K562 (cell line): ENCODE data around the gene QSOX2. TPM values are rescaled to one million over a fixed set of nuclear protein-coding genes. Genes with fewer than 3 reads are reported as not detected.
A peak's percentile ranks its signal among the peaks of the same experiment; 100 is the strongest.

ENCODE experiments used
- ATAC-seq: fragments of 200-7000 bp; cut with Tn5 transposase; 3 replicates; pipeline ENCODE4 v1.9.1; 2020; ENCODE audit warnings: moderate library complexity
- BruUV-seq: library from RNA; stranded (reverse); fragments of 400-500 nt; replicated peaks from 2 replicates; lab custom pipeline; 2021; lab: Mats Ljungman, UMichigan
- CTCF ChIA-PET: fragments of 300-600 bp; formaldehyde crosslinking; extraction: SDS; loops from one replicate; lab custom pipeline; 2021; ENCODE audit warnings: low intra/inter-chr PET ratio; lab: Yijun Ruan, JAX
- POLR2A ChIA-PET: fragments of 300-600, 350-650 bp; sonication (Branson Sonifier 250); formaldehyde crosslinking; extraction: SDS; loops from one replicate; lab custom pipeline; 2021; ENCODE audit warnings: antibody characterized with exemption, inconsistent platforms; lab: Yijun Ruan, JAX
- DNase-seq, 4 experiments: peaks; one replicate each; pipeline versions ENCODE4 v3.0.0 to v3.0.0-alpha.2; 2011 to 2018; ENCODE audit warnings: low spot score in 3 of 4, mixed read lengths in 3 of 4; ENCODE audit errors: extremely low read depth in 1 of 4
- FAIRE-seq: peaks from 2 replicates; lab custom pipeline; 2011; peaks lifted over from hg19 to GRCh38; lab: Jason Lieb, UNC
- H2AFZ ChIP-seq: 2 replicates; pipeline ENCODE4 v1.6.0; 2011; ENCODE audit warnings: low read depth, low read length, control low read depth, inconsistent platforms
- H3K27ac ChIP-seq: fragments of 200-600 bp; 3 replicates; pipeline ENCODE4 v1.8.0; 2011; ENCODE audit warnings: low read depth, mild to moderate bottlenecking, control low read depth, inconsistent platforms, low read length, moderate library complexity, mixed read lengths; ENCODE audit errors: extremely low read depth
- H3K27me3 ChIP-seq, 2 experiments: fragments of 300-600 bp in 1 of 2; 2 replicates in 1 of 2; 3 replicates in 1 of 2; pipeline versions ENCODE4 v1.6.0 to v1.8.0; 2011; ENCODE audit warnings: inconsistent platforms in 2 of 2, low read length in 2 of 2, mild to moderate bottlenecking in 1 of 2, mixed read lengths in 1 of 2, moderate library complexity in 1 of 2; ENCODE audit not compliant: control insufficient read depth in 2 of 2, insufficient read depth in 2 of 2
- H3K36me3 ChIP-seq: fragments of 300-600 bp; 3 replicates; pipeline ENCODE4 v1.8.0; 2011; ENCODE audit warnings: mild to moderate bottlenecking, low read length, inconsistent platforms; ENCODE audit not compliant: control insufficient read depth, insufficient read depth
- H3K4me1 ChIP-seq, 2 experiments: fragments of 200-600 bp in 1 of 2; replicated peaks in 1 of 2; 2 replicates in 1 of 2; 3 replicates in 1 of 2; pipeline versions ENCODE4 v1.5.1 to v1.8.0; 2011; ENCODE audit warnings: inconsistent platforms in 2 of 2, low read length in 2 of 2, mild to moderate bottlenecking in 1 of 2, mixed read lengths in 1 of 2, moderate library complexity in 1 of 2; ENCODE audit not compliant: control insufficient read depth in 2 of 2, insufficient read depth in 2 of 2
- H3K4me2 ChIP-seq: 2 replicates; pipeline ENCODE4 v1.6.1; 2011; ENCODE audit warnings: low read length, control low read depth, inconsistent platforms, mixed read lengths; ENCODE audit not compliant: insufficient read depth
- H3K4me3 ChIP-seq: fragments of 200-600 bp; sonication (generic), shearing (Covaris generic); 2 replicates; pipeline ENCODE4 v1.5.1; 2016; ENCODE audit warnings: control low read depth, inconsistent platforms
- H3K79me2 ChIP-seq: fragments of 200-600 bp; 3 replicates; pipeline ENCODE4 v1.8.0; 2011; ENCODE audit warnings: low read length, inconsistent platforms; ENCODE audit not compliant: control insufficient read depth, insufficient read depth
- H3K9ac ChIP-seq, 2 experiments: 2 replicates each; pipeline versions ENCODE4 v1.6.0 to v1.6.1; 2011; ENCODE audit warnings: low read depth in 2 of 2, low read length in 2 of 2, control low read depth in 1 of 2, inconsistent platforms in 1 of 2, mild to moderate bottlenecking in 1 of 2, mixed read lengths in 1 of 2; ENCODE audit not compliant: insufficient read depth in 1 of 2
- H3K9me1 ChIP-seq: one replicate; pipeline ENCODE4 v1.6.0; 2011; ENCODE audit warnings: inconsistent platforms, mild to moderate bottlenecking, low read length, moderate library complexity; ENCODE audit not compliant: control insufficient read depth, insufficient read depth
- H3K9me3 ChIP-seq: replicated peaks from 2 replicates; pipeline ENCODE4 v1.5.1; 2011; ENCODE audit warnings: low read depth, low read length, inconsistent platforms; ENCODE audit not compliant: control insufficient read depth, insufficient read depth
- H4K20me1 ChIP-seq: replicated peaks from 2 replicates; pipeline ENCODE4 v1.6.1; 2011; ENCODE audit warnings: low read length, inconsistent platforms, mixed read lengths; ENCODE audit not compliant: control insufficient read depth, insufficient read depth
- CREB1 ChIP-seq, 2 experiments: sonication (generic) in 1 of 2; formaldehyde crosslinking in 1 of 2; IDR thresholded peaks; 2 replicates each; pipeline versions ENCODE4 v1.6.1 to v1.8.0; 2012 to 2022; ENCODE audit warnings: inconsistent platforms in 1 of 2, mild to moderate bottlenecking in 1 of 2, missing genetic modification reagents in 1 of 2, moderate library complexity in 1 of 2
- IRF9 ChIP-seq: fragments of 450-650 bp; IDR thresholded peaks from 2 replicates; pipeline ENCODE4 v1.6.1; 2016; ENCODE audit warnings: missing biosample characterization, missing genetic modification characterization
- L3MBTL2 ChIP-seq: fragments of 450-650 bp; IDR thresholded peaks from 2 replicates; pipeline ENCODE4 v1.6.1; 2016; ENCODE audit warnings: mild to moderate bottlenecking, moderate library complexity
- ZNF764 ChIP-seq: fragments of 250-450 bp; sonication (Bioruptor Pico); IDR thresholded peaks from 2 replicates; pipeline ENCODE4 v1.4.0; 2020; ENCODE audit warnings: low read depth, mild to moderate bottlenecking, moderate library complexity
- ZNF79 ChIP-seq: fragments of 250-450 bp; sonication (Bioruptor Pico); IDR thresholded peaks from 2 replicates; pipeline ENCODE4 v1.4.0; 2020; ENCODE audit warnings: low read depth, mild to moderate bottlenecking, moderate library complexity
- whole genome bisulfite sequencing: fragments of 100-300 bp; shearing (Covaris generic); methylation state at CpG from one replicate; pipeline ENCODE4 v1.1.6; 2016; ENCODE audit warnings: low coverage, mixed read lengths; ENCODE audit not compliant: insufficient coverage; ENCODE audit errors: missing lambda C conversion rate; 5-methylcytosine and 5-hydroxymethylcytosine counted together
- in situ Hi-C: fragments of 300-500 bp; cut with MboI; formaldehyde crosslinking; loops from 4 replicates; pipeline ENCODE4 v1.15.0; 2018; ENCODE audit warnings: inconsistent platforms, mixed read lengths
- intact Hi-C: fragments of 100-400 bp; cut with micrococcal nuclease; formaldehyde crosslinking; loops from 2 replicates; pipeline ENCODE4 v1.14.2; 2022
- polyA plus RNA-seq, 8 experiments: library from polyadenylated mRNA; depleted of rRNA in 4 of 8; stranded (reverse) in 5 of 8; unstranded in 3 of 8; fragments of >200 nt; fragmentation: Nextera tagmentation in 2 of 8; fragmentation: Illumina TruSeq in 1 of 8; extraction: Ambion mirVana in 2 of 8; extraction: Trizol in 1 of 8; gene quantifications; 2 replicates each; pipeline versions ENCODE4 v1.2.1 to v1.2.3, GENCODE V29; 2011 to 2014; ENCODE audit warnings: inconsistent platforms in 1 of 8, missing spikeins in 1 of 8
- total RNA-seq, 7 experiments: library from RNA; depleted of rRNA in 6 of 7; stranded (reverse); fragments of >200 nt in 6 of 7; fragmentation: Illumina TruSeq in 2 of 7; extraction: Trizol in 2 of 7; gene quantifications; 2 replicates each; pipeline versions ENCODE4 v1.2.1 to v1.2.3, GENCODE V29; 2011 to 2021; ENCODE audit warnings: low replicate concordance in 1 of 7
- TF ChIP-seq, protein P1 (sequence below): fragments of 450-650 bp; IDR thresholded peaks from 2 replicates; pipeline ENCODE4 v1.7.0; 2016; ENCODE audit warnings: borderline replicate concordance
- TF ChIP-seq, protein P2 (sequence below), 3 experiments: IDR thresholded peaks in 2 of 3; conservative IDR thresholded peaks in 1 of 3; 2 replicates each; pipeline ENCODE4 v1.5.1; 2011 to 2012; ENCODE audit warnings: low read length in 3 of 3, mild to moderate bottlenecking in 3 of 3, control low read depth in 2 of 3, improper control_type of control experiment in 1 of 3, inconsistent platforms in 1 of 3, low read depth in 1 of 3, mixed read lengths in 1 of 3, moderate library complexity in 1 of 3; ENCODE audit not compliant: insufficient read depth in 2 of 3
- TF ChIP-seq, protein P3 (sequence below): fragments of 250-450 bp; sonication (Bioruptor Pico); IDR thresholded peaks from 2 replicates; pipeline ENCODE4 v1.9.0; 2021; ENCODE audit warnings: mild to moderate bottlenecking, inconsistent platforms

Gene QSOX2
- total and polyA plus RNA-seq, 9 of the 15 experiments (the other 6 are each of a cell fraction or from before 2014, with no cell fraction given): 0.51 to 23.7 (median 12.7) TPM

GRCh38 chr9:136174779-136175615 is 70.6 kb downstream of the QSOX2 start:
- TF ChIP-seq ZNF79 (CRISPR knock-in tag): no peak
- TF ChIP-seq IRF9 (tag): no peak
- peak; percentile 66 for TF ChIP-seq ZNF764 (CRISPR knock-in tag)
- TF ChIP-seq, protein P1, sequence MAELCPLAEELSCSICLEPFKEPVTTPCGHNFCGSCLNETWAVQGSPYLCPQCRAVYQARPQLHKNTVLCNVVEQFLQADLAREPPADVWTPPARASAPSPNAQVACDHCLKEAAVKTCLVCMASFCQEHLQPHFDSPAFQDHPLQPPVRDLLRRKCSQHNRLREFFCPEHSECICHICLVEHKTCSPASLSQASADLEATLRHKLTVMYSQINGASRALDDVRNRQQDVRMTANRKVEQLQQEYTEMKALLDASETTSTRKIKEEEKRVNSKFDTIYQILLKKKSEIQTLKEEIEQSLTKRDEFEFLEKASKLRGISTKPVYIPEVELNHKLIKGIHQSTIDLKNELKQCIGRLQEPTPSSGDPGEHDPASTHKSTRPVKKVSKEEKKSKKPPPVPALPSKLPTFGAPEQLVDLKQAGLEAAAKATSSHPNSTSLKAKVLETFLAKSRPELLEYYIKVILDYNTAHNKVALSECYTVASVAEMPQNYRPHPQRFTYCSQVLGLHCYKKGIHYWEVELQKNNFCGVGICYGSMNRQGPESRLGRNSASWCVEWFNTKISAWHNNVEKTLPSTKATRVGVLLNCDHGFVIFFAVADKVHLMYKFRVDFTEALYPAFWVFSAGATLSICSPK: no peak
- TF ChIP-seq L3MBTL2: 0 out of 2 replicates have a peak, but pooled peaks have one; percentile 14
- TF ChIP-seq, protein P2, sequence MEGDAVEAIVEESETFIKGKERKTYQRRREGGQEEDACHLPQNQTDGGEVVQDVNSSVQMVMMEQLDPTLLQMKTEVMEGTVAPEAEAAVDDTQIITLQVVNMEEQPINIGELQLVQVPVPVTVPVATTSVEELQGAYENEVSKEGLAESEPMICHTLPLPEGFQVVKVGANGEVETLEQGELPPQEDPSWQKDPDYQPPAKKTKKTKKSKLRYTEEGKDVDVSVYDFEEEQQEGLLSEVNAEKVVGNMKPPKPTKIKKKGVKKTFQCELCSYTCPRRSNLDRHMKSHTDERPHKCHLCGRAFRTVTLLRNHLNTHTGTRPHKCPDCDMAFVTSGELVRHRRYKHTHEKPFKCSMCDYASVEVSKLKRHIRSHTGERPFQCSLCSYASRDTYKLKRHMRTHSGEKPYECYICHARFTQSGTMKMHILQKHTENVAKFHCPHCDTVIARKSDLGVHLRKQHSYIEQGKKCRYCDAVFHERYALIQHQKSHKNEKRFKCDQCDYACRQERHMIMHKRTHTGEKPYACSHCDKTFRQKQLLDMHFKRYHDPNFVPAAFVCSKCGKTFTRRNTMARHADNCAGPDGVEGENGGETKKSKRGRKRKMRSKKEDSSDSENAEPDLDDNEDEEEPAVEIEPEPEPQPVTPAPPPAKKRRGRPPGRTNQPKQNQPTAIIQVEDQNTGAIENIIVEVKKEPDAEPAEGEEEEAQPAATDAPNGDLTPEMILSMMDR (IDR thresholded peaks at IDR 0.05 in 2 of 3, conservative IDR thresholded peaks at IDR 0.05 in 1 of 3; ENCODE audit: insufficient read depth in 2 of 3, low read depth in 1 of 3, low read length in 3 of 3): peak in 1 of 3 experiments; percentile 23; a peak in 1 of 6 replicates
- TF ChIP-seq CREB1 (IDR thresholded peaks at IDR 0.05): no peak
- TF ChIP-seq CREB1 (CRISPR knock-in tag; IDR thresholded peaks at IDR 0.05): no peak
- TF ChIP-seq, protein P3, sequence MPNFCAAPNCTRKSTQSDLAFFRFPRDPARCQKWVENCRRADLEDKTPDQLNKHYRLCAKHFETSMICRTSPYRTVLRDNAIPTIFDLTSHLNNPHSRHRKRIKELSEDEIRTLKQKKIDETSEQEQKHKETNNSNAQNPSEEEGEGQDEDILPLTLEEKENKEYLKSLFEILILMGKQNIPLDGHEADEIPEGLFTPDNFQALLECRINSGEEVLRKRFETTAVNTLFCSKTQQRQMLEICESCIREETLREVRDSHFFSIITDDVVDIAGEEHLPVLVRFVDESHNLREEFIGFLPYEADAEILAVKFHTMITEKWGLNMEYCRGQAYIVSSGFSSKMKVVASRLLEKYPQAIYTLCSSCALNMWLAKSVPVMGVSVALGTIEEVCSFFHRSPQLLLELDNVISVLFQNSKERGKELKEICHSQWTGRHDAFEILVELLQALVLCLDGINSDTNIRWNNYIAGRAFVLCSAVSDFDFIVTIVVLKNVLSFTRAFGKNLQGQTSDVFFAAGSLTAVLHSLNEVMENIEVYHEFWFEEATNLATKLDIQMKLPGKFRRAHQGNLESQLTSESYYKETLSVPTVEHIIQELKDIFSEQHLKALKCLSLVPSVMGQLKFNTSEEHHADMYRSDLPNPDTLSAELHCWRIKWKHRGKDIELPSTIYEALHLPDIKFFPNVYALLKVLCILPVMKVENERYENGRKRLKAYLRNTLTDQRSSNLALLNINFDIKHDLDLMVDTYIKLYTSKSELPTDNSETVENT (CRISPR knock-in tag): no peak
- TF ChIP-seq, all 486 proteins: peak for 3
- Histone ChIP-seq H3K27me3 (peaks cover 25 to 58% of the 10 kb centered on the region in 2 experiments), H4K20me1 (peaks cover 5% of the 10 kb centered on the region; the same call in 1 of the 2 replicates), H3K79me2 (no peaks in the 10 kb centered on the region), H3K36me3 (no peaks in the 10 kb centered on the region), H3K4me2 (no peak overlapping the region), H3K27ac (no peak overlapping the region), H2AFZ (no peak overlapping the region), H3K4me1 (peaks cover 0 to 37% of the 10 kb centered on the region in 2 experiments; a peak in 2 of 5 replicates), H3K9me1 (no peaks in the 10 kb centered on the region), H3K9me3 (no peaks in the 10 kb centered on the region), H3K9ac (no peak overlapping the region), H3K4me3 (no peak overlapping the region)
- ChIA-PET POLR2A (interaction anchor here (0.5 to 2.7 kb wide), 2 partner anchors 12 to 403 kb away, joined by 3 to 10 read pairs; no protein-coding TSS in a partner anchor), CTCF (no interaction called here)
- no TSS peak for BruUV-seq
- in situ Hi-C loops (loop anchor here (5.0 kb wide), 1 partner anchor 92 kb away; no protein-coding TSS in a partner anchor), intact Hi-C loops (no loop called here)
- 4% methylated on average over 6 of the region's 8 CpGs for WGBS
- FAIRE-seq (no peak), ATAC-seq (peak; percentile 52), DNase-seq (no peak)
